HG02970 (cell line): ENCODE data around the gene RNF169.
"Not testable (repeated sequence)": the region's sequence is repeated elsewhere in the genome, so short reads cannot be mapped to it uniquely, and the experiment has no call there.

Experiments used
- ATAC-seq: cut with Tn5 transposase; IDR thresholded peaks from one replicate; pipeline ENCODE4 v1.9.1; 2021; ENCODE audit warnings: mild to moderate bottlenecking, moderate library complexity, moderate number of reproducible peaks; ENCODE audit not compliant: unreplicated experiment, low FRiP score

Gene RNF169

DNA sequence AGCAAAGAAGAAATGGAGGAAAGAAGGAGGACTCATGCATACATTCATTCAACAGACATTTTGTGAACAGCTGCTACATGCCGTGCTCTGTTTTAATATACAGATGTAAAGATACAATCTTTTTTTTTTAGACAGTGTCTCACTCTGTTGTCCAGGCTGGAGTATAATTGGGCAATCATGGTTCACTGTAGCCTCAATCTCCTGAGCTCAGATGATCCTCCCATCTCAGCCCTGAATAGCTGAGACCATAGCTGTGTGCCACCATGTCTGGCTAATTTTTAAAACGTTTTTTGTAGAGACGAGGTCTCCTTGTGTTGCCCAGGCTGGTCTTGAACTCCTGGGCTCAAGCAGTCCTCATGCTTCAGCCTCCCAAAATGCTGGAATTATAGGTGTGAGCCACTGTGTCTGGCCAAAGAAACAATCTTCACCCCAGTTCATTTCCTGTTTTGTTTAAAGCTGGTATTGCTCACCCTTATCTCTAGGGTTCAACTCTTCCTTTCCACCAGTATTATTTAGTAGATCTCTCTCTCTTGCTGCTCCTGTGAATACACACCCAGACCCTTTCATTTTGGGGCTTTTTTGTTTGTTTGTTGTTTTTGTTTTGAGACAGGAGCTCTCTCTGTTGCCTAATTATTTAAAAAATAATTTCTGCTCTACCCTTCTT lies 69.8 kb downstream of the RNF169 start:
- no peak for ATAC-seq

DNA sequence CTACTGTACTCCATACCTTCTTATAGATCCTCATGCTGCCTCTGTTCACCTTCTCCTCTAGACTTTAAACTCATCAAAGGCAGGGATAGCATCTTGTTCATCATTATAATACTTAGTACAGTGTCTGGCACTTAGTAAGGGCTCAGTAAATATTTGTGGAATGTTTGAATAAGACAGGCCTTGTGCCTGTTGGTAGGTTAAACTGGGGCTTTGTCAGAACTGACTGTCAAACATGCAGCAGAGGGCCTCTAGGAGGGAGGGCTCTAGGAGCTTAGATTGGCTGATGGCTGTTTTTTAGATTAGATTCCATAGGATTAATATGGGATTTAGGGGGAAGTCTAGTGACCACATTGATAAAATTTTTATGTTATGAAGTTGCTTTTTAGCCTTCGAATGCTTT lies 70.8 kb downstream of the RNF169 start:
- no peak for ATAC-seq

DNA sequence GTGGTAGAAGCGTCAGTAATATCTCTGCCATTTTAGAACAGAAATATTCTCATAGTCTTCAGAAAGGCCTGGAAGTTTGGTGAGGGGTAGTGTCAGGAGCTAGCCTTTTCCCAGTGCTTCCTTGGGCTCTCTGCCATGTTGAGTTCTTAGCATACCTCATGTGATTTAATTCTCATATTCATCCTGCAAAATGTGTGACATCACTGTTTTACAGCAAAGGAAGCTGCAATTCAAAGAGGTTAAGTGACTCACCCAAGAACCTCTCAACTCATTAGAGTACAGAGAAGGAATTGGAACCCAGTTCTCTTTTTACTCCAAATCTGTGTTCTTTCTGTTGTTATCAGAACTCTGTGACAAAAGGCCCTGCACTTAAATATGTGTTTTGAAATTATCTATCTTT lies 72.1 kb downstream of the RNF169 start:
- ATAC-seq, result no peak

DNA sequence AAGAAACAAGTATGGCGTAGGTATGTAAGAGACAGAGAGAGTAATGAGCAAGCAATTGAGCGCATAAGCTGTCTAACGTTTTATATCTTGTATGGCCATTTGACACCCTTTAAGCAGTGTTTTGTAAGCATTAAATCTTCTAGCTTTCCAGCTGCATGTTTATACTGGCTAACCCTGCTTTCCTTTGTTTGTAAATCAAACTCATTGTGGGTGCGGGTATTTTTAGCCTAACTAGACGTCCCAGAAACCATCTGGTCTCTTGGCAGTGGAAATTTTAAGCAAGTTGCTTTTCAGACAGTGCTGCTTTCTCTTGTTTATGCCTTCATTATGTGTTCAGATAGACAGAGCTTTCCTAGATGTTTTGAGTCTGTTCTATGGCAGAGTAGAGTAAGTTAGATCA lies 73.5 kb downstream of the RNF169 start:
- ATAC-seq, result no peak

DNA sequence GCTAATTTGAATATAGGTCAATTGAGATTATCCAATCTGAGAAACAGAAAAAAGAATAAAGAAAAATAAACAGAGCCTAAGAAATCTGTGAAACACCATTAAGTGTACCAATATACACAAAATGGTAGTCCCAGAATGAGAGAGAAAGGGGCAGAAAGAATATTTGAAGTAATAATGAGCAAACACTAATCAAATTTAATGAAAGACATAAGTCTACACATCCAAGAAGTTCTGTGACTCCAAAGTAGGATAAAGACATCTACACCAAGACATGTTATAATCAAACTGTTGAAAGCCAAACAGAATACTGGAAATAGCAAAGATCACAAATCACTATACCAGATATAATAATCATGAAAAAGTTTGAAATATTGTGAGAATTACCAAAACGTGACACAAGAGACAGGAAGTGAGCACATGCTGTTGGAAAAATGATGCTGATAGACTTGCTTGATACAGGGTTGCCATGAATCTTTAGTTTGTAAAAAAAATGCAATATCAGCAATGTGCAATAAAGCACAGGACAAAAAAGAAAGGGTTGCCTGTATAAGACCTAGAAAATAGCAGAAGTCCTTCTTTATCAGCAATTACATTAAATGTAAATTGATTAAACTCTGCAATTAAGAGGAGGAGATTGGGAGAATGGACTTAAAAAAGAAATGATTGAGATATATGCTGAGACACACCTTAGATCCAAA lies 75.8 kb downstream of the RNF169 start:
- ATAC-seq, result no peak

DNA sequence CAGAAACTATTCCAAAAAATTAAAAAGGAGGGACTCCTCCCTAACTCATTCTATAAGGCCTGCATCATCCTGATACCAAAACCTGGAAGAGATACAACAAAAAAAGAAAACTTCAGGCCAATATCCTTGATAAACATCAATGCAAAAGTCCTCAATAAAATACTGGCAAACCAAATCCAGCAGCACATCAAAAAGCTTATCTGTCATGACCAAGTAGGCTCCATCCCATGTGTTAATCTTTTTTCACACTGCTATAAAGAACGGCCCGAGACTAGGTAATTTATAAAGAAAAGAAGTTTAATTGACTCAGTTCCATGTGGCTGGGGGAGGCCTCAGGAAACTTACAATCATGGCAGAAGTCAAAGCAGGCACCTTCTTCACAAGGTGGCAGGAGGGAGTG lies 76.9 kb downstream of the RNF169 start:
- ATAC-seq, result not testable (repeated sequence)

DNA sequence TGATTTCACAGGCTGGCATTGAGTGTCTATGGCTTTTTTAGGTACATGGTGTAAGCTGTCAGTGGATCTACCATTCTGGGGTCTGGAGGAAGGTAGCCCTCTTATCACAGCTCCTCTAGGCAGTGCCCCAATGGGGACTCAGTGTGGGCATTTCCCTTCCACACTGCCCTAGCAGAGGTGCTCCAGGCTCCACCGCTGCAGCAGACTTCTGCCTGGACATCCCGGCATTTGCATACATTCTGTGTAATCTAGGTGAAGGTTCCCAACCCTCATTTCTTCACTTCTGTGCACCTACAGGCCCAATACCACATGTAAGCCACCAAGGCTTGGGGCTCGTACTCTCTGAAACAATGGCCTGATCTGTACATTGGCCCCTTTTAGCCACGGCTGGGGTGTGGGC lies 78.3 kb downstream of the RNF169 start:
- ATAC-seq, result no peak

DNA sequence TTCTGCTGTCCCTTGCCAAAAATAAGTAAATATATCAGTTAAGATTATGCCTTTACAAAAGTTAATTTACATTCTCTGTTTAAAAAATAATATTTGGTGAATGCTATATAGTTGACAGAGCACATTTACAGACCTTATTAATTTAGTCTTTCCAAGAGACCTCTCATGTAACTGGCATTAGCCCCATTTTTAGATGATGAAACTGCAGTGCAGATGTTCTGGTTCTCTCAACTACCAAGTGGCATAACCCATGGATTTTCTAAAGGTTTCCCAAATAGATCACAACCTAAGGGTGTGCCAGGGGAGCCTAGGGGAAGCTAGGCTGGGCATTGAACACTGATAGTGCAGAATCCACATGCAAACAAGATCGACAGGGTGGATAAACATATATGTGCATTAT lies 88.5 kb downstream of the RNF169 start:
- ATAC-seq, result no peak

DNA sequence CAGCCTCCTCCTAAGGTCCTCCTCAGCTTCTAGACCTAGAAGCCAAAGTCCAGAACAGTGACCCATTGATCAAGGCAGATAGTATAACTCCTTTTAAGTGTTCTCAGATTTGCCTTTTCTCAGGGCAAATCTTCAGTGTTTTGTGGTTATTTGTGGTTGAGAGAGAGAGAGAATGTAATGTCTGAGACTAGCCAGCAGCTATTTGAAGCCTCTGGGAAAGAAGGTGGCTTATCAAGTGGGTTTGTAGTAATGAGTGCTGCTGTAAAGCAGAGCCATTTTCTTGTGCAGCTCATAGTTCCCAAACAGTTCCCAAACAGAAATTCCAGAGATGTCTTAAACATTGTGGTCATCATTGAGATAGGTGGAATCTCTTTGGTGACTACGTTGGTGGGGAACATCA lies 89.5 kb downstream of the RNF169 start:
- no peak for ATAC-seq

DNA sequence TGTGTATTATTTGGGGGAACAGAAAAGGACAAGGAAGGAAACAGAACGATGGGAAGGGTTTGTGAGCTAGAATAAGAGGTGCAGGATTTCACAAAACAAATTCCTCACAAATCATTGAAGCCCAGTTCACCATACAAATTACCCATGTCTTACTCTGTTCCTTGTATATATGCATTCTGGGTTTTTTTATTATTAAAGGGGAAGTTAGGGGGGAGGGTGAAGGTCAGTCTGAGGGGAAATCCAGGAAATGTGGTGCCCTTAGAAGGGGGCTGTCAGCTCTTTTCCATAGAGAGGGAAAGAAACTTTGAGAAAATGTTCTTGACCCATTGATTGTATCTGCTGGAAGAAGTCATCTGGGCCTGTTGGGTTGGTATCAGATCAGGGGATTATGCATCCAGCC lies 90.8 kb downstream of the RNF169 start:
- no peak for ATAC-seq

DNA sequence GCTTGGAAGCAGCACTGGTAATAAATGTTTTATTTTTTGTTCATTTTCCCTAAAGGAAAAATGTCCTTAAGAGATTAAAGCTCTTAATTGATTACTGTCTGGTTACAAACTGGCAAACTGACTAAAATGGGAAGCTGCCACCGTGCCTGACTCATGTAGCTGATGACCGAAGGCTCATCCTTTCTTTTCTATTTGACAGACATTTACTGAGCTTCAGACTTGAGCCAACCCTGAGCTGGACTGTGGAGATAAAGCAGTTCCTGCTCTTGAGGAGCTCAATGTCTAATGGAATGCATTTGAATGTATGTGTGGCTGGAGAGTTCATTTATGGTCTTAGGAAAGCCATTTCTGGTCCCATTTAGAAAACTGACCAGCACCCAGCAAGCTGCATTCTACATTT lies 91.3 kb downstream of the RNF169 start:
- ATAC-seq, result no peak

DNA sequence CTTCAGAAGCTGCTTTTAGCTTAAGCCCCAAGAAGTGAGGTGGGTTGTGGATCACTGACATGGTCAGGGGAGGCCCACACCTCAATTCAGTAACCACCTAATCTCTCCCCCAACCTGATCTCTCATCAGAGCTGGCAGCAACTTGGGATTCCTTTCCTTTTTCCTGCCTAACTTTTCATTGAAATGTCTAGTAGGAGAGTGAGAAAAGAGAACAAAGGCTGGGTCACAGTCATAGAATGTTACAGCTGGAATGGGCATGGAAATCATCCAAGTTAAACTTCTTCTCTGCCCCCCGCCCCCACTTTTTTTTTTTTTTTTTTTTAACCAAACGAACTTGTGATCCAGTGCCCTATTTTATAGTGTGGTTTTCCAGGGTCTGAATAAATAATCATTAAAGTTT lies 91.8 kb downstream of the RNF169 start:
- ATAC-seq, result no peak

DNA sequence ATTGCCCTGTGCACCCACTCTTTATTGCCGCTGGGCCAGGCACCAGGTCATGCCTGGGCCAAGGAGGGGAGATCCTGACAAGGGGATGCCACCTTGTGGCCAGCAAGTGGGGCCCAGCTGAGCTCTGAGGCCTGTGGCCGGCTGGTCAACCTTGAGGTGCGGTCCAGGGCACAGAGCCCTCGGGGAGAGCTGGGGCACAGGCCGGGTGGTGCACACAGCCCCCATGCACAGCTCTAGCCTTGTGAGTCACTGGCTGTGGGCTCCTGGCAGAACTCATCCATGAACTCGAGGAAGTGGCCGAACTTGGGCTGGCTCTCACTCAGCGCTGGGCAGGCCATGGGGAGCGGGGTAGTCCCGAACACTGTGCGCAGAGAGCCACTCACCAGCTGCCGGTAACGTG lies 94.3 kb downstream of the RNF169 start:
- ATAC-seq, result no peak

DNA sequence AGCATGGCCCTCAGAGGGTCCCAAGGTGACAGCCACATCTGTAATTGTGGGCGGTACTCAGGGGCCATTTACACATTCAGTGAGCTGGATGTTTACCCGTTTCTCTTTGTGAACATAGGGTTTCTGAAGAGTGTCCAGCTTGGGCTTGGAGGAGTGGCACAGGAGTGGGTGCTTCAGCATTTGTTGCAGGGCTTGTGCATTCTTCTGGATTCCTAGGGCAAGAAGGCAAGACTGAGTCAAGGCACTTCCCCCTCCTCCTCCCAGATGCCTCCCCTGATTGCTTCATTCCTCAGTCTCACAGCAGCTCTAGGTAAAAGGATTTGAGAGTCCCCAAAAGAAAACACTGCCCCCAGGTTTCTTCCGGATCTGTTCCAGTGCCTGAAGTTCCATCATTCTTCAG lies 95.4 kb downstream of the RNF169 start:
- no peak for ATAC-seq

DNA sequence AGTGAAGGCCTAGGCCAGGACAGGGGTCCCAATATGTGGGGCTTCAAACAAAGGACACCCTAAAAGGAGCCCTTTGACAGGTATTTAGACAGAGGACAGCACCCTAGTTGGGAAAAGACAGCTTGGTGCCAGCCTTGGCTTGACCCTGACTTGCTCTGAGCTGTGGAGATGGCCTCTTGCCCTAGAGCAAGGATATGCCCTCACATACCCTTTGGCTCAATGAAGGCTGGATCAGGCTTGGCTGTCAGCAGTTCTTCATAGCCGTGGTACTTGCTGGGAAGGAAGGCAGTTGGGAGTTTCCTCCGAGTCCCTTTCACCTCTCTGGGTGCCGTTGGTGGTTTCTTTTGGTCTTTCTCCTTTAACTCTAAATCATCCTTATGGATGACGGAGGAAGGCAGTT lies 96.2 kb downstream of the RNF169 start:
- no peak for ATAC-seq

DNA sequence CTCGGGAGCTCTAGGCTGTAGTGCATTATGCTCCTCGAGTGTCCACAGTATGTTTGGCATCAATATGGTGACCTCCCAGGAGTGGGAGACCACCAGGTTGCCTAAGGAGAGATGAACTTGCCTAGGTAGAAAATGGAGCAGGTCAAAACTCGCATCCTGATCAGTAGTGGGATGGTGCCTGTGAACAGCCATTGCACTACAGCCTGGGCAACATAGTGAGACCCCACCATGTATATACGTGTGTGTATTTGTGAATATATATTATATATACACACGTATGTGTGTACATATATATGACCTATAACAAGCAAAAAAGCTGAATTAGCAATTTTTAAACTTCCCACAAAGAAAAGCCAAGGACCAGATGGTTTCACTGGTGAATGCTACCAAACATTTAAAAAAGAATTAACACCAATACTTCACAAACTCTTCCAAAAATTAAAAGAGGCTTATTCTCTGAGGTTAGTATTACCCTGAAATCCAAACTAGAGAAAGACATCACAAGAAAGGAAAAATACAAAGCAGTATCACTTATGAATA lies 97.4 kb downstream of the RNF169 start:
- ATAC-seq, result no peak

DNA sequence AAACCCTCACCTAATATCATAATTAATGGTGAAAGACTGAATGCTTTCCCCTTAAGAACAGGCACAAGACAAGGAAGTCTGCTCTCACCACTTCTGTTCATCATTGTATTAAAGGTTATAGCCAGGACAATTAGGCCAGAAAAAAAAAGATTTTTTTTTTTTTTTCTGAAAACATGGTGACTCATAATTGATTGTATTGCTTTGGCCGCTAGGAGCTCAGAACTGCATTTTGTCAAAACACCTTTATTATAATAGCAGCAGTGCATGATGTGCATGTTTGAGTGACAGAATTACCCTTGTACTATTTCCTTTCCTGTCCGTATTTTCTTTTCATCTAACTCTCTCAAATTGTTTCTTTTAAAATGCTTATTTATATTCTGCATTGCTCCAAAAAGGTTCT lies 98.1 kb downstream of the RNF169 start:
- no peak for ATAC-seq

DNA sequence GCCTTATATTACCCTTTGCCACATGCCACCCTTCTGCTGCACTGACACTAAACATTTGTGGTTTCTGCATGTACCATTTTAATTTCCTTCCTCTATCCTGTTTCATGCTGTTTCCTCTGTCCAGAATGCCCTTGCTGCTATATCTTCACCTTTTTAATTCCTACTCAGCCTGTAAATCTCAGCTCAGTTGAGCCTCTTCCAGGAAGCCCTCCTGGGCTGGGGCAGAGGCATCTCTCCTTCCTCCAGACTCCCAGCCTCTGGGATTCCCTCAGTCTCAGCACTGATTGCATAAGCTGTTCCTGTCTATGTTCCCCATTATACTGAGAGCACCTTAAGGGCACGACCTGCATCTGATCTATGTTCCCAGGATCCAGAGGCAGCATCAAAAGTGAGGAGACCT lies 98.7 kb downstream of the RNF169 start:
- ATAC-seq, result no peak

DNA sequence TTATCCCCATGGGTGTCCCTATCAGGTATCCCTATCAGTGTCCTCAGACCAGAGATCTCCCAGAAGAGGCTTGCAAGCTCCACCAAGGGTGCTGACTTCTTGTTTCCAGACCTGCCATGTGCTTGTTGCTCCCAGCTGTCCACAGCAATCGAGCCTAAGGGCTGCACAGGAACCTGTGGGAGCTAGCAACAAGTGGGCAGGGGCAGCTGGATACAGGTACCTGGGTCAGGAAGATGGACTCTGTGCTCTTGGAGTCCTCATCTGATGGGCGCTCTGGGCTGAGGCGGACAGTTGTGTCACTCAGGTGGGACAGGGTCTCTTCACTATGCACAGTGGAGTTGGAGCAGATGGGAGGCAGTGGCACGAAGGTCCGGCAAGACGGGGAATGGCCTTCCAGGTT lies 99.2 kb downstream of the RNF169 start:
- no peak for ATAC-seq

DNA sequence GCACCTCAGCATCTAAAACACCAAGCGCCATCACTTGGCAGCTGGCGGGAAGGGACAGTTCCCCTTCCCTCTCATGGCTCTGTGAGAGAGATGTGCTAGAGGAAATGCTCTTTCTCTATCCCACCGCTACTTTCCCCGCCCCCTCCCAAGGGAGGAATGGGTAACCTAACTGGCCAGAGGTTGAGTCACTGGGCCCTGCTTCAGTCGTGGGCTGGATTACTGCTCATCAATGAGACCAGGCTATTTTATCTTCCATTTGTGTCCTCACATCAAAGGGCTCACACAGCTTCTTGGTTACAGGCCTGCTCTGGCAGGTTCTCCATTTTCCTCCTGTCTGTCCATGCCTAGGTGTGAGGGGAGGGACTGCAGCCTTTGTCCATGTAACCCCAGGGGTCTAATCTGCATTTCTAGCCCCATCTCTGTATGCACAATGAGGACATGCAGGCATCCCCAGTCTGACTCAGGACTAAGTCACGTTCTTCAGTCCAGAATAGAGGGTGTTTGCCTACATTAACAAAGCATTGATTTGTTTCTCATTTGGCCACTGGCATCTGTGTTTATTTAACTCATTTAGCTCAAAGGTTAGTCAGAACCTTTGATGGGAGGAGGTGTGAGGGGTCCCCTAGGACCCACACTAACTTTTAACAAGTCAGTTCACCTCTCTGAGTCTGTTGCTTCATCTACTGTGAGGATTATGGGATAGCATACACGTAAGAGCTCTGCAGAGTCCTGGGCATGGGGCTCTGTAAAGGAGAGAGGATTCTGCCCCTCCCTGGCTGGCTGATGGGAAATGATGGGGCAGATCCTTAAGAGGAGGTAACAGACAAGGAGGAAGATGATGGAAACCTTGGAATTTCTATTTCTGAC lies 101.1 kb downstream of the RNF169 start:
- ATAC-seq, result no peak

DNA sequence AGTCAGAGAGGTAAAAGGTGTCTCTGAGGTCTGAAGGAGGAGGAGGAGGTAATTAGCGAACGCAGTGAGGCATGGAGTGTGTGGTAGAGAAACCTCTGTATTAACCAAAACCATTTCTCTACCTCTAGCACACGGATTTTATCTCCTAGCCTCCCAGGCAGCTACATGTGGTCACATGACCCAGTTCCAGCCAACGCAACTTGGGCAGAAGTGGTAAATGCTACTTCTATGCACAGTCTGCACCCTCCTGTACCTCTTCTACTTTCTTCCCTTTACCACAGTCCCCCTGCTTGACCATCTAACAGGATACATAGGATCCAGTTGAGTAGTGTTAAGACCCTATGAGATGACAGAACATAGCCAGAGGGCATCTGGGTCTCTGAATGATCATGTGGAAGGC lies 104.6 kb downstream of the RNF169 start:
- no peak for ATAC-seq
